Mesenchymal stem cell (in vitro differentiated cells and primary cell): Measurements from ENCODE around the gene PMEPA1.

Experiments used
- DNase-seq: peaks from one replicate; pipeline ENCODE4 v3.0.0-alpha.2; 2013
- H2AFZ ChIP-seq: one replicate; pipeline ENCODE4 v1.6.1; 2013; ENCODE audit warnings: low read depth, mild to moderate bottlenecking, control low read depth, inconsistent platforms, low read length, moderate library complexity
- H2AK5ac ChIP-seq: 2 replicates; pipeline ENCODE4 v1.6.1; 2013; ENCODE audit warnings: low read length, moderate library complexity, mild to moderate bottlenecking, inconsistent platforms; ENCODE audit not compliant: severe bottlenecking
- H2BK120ac ChIP-seq: one replicate; pipeline ENCODE4 v1.6.1; 2013; ENCODE audit warnings: low read depth, mild to moderate bottlenecking, inconsistent platforms, low read length, moderate library complexity
- H2BK12ac ChIP-seq, 2 experiments: one replicate each; pipeline ENCODE4 v1.6.1; 2013; ENCODE audit warnings: inconsistent platforms in 2 of 2, low read length in 2 of 2, mild to moderate bottlenecking in 2 of 2, moderate library complexity in 2 of 2, control low read depth in 1 of 2
- H2BK15ac ChIP-seq: one replicate; pipeline ENCODE4 v1.6.1; 2013; ENCODE audit warnings: mild to moderate bottlenecking, low read depth, inconsistent platforms; ENCODE audit not compliant: poor library complexity, severe bottlenecking
- H2BK5ac ChIP-seq: 2 replicates; pipeline ENCODE4 v1.6.1; 2013; ENCODE audit warnings: low read depth, mild to moderate bottlenecking, low read length, control low read depth, inconsistent platforms; ENCODE audit not compliant: poor library complexity, severe bottlenecking
- H3K14ac ChIP-seq, 2 experiments: one replicate each; pipeline ENCODE4 v1.6.1; 2013; ENCODE audit warnings: inconsistent platforms in 2 of 2, low read length in 2 of 2, control low read depth in 1 of 2, mild to moderate bottlenecking in 1 of 2, moderate library complexity in 1 of 2
- H3K18ac ChIP-seq, 2 experiments: one replicate each; pipeline ENCODE4 v1.6.1; 2013; ENCODE audit warnings: inconsistent platforms in 2 of 2, low read length in 2 of 2, control low read depth in 1 of 2, low read depth in 1 of 2, mild to moderate bottlenecking in 1 of 2
- H3K23ac ChIP-seq, 2 experiments: one replicate each; pipeline ENCODE4 v1.6.1; 2013; ENCODE audit warnings: inconsistent platforms in 2 of 2, low read length in 2 of 2, mild to moderate bottlenecking in 2 of 2, moderate library complexity in 2 of 2, control low read depth in 1 of 2
- H3K27ac ChIP-seq: 2 replicates; pipeline ENCODE4 v1.5.1; 2013; ENCODE audit warnings: mild to moderate bottlenecking, moderate library complexity, low read length, control low read depth, inconsistent platforms; ENCODE audit not compliant: poor library complexity, severe bottlenecking
- H3K27me3 ChIP-seq, 2 experiments: 2 replicates each; pipeline versions ENCODE4 v1.6.1 to v1.7.0; 2013; ENCODE audit warnings: low read length in 2 of 2, mild to moderate bottlenecking in 2 of 2, moderate library complexity in 2 of 2, control low read depth in 1 of 2, inconsistent platforms in 1 of 2; ENCODE audit not compliant: control insufficient read depth in 1 of 2, insufficient read depth in 1 of 2
- H3K36me3 ChIP-seq, 2 experiments: 2 replicates each; pipeline versions ENCODE4 v1.6.1 to v1.7.0; 2013; ENCODE audit warnings: low read length in 2 of 2, control low read depth in 1 of 2, inconsistent platforms in 1 of 2, low read depth in 1 of 2, mild to moderate bottlenecking in 1 of 2; ENCODE audit not compliant: insufficient read depth in 2 of 2, control insufficient read depth in 1 of 2
- H3K4ac ChIP-seq, 2 experiments: one replicate each; pipeline ENCODE4 v1.6.1; 2013; ENCODE audit warnings: inconsistent platforms in 2 of 2, low read length in 2 of 2, mild to moderate bottlenecking in 2 of 2, moderate library complexity in 2 of 2, control low read depth in 1 of 2, low read depth in 1 of 2
- H3K4me1 ChIP-seq: 2 replicates; pipeline ENCODE4 v1.6.1; 2013; ENCODE audit warnings: low read depth, low read length, control low read depth; ENCODE audit not compliant: control insufficient read depth, insufficient read depth
- H3K4me2 ChIP-seq: 2 replicates; pipeline ENCODE4 v1.6.1; 2013; ENCODE audit warnings: low read length, mild to moderate bottlenecking, inconsistent platforms; ENCODE audit not compliant: poor library complexity, severe bottlenecking
- H3K4me3 ChIP-seq, 2 experiments: 2 replicates each; pipeline versions ENCODE4 v1.5.1 to v1.7.0; 2013; ENCODE audit warnings: low read length in 2 of 2, mild to moderate bottlenecking in 2 of 2, control low read depth in 1 of 2, low read depth in 1 of 2; ENCODE audit not compliant: insufficient read depth in 1 of 2
- H3K79me1 ChIP-seq: replicated peaks from 2 replicates; pipeline ENCODE4 v1.6.1; 2013; ENCODE audit warnings: mild to moderate bottlenecking, control low read depth, low read length, inconsistent platforms; ENCODE audit not compliant: poor library complexity, severe bottlenecking
- H3K9ac ChIP-seq: 2 replicates; pipeline ENCODE4 v1.7.0; 2013; ENCODE audit warnings: mild to moderate bottlenecking, low read length, moderate library complexity
- H3K9me3 ChIP-seq: 2 replicates; pipeline ENCODE4 v1.7.0; 2013; ENCODE audit warnings: mild to moderate bottlenecking, low read length; ENCODE audit not compliant: control insufficient read depth
- H4K8ac ChIP-seq: one replicate; pipeline ENCODE4 v1.6.1; 2013; ENCODE audit warnings: inconsistent platforms, mild to moderate bottlenecking, low read length, moderate library complexity
- H4K91ac ChIP-seq: one replicate; pipeline ENCODE4 v1.6.1; 2013; ENCODE audit warnings: mild to moderate bottlenecking, low read length, inconsistent platforms
- WGBS: methylation state at CpG from one replicate; pipeline ENCODE4 v1.1.7; 2013; ENCODE audit warnings: mixed read lengths; 5-methylcytosine and 5-hydroxymethylcytosine counted together

Gene PMEPA1

DNA sequence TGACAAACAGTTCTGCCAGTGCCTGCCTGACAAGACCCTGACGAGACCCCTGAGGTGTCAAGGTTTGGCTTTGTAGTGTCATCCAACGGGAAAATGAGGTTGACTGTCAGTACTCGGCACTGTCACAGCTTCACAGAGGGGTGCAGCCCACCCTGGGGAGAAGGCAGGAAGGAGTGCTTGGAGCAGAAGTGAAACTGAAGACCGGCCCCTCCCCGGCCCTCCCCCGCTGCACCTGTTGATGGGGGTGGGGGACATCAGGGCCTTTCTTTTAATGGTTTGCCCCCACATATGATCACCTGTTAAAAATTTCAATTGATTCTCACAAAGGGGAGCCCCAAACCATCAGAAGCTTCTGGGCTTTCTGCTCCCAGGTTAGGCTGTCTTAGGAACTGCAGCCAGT, 6.8 kb downstream of the PMEPA1 start:
- no peaks in the 10 kb centered on the region for H3K9me3 ChIP-seq
- WGBS: 83% methylated on average over 6 of the region's 6 CpGs

GRCh38 chr20:57702521-57702920, 7.3 kb downstream of the PMEPA1 start:
- Histone ChIP-seq H3K4me3 (no peak overlapping the region), H3K9me3 (no peaks in the 10 kb centered on the region), H3K36me3 (peaks cover 0 to 12% of the 10 kb centered on the region in 2 experiments), H2AFZ (no peak overlapping the region), H2BK5ac (no peak overlapping the region), H3K18ac (no peak overlapping the region), H2AK5ac (no peak overlapping the region), H3K4ac (no peak overlapping the region), H3K27ac (no peak overlapping the region), H2BK15ac (no peak overlapping the region), H3K4me1 (peaks cover 40% of the 10 kb centered on the region), H3K23ac (no peak overlapping the region), H4K91ac (no peak overlapping the region), H2BK120ac (no peak overlapping the region), H3K9ac (no peak overlapping the region), H3K14ac (no peak overlapping the region), H4K8ac (no peak overlapping the region), H3K27me3 (peaks cover 0 to 33% of the 10 kb centered on the region in 2 experiments), H2BK12ac (no peak overlapping the region), H3K79me1 (peaks cover 48% of the 10 kb centered on the region), H3K4me2 (no peak overlapping the region)
- WGBS: 89% methylated on average over 6 of the region's 6 CpGs
- DNase-seq: no peak

More for the DNA sequence above, 6.8 kb downstream of the PMEPA1 start:
- Histone ChIP-seq H2BK12ac (no peak overlapping the region), H3K4me2 (no peak overlapping the region), H2AFZ (no peak overlapping the region), H3K4me3 (no peak overlapping the region), H3K14ac (no peak overlapping the region), H3K36me3 (peaks cover 0 to 12% of the 10 kb centered on the region in 2 experiments), H2BK120ac (no peak overlapping the region), H3K23ac (no peak overlapping the region), H2BK15ac (no peak overlapping the region), H4K91ac (no peak overlapping the region), H3K79me1 (peaks cover 48% of the 10 kb centered on the region), H3K4ac (no peak overlapping the region), H4K8ac (no peak overlapping the region), H3K4me1 (peaks cover 43% of the 10 kb centered on the region), H3K9ac (no peak overlapping the region), H3K27me3 (peaks cover 0 to 33% of the 10 kb centered on the region in 2 experiments), H3K27ac (no peak overlapping the region), H2AK5ac (no peak overlapping the region), H2BK5ac (no peak overlapping the region), H3K18ac (no peak overlapping the region)
- no peak for DNase-seq

GRCh38 chr20:57702091-57702490, 7.7 kb downstream of the PMEPA1 start:
- Histone ChIP-seq H3K36me3 (peaks cover 0 to 12% of the 10 kb centered on the region in 2 experiments), H3K4me3 (no peak overlapping the region), H3K23ac (no peak overlapping the region), H3K27me3 (peaks cover 0 to 33% of the 10 kb centered on the region in 2 experiments), H3K27ac (no peak overlapping the region), H3K4me1 (peaks cover 41% of the 10 kb centered on the region), H4K8ac (no peak overlapping the region), H2AFZ (no peak overlapping the region), H2BK5ac (no peak overlapping the region), H3K9ac (no peak overlapping the region), H3K79me1 (peaks cover 49% of the 10 kb centered on the region), H4K91ac (no peak overlapping the region), H2BK12ac (no peak overlapping the region), H3K9me3 (no peaks in the 10 kb centered on the region), H2BK15ac (no peak overlapping the region), H2AK5ac (no peak overlapping the region), H2BK120ac (no peak overlapping the region), H3K18ac (no peak overlapping the region), H3K4ac (no peak overlapping the region), H3K14ac (no peak overlapping the region), H3K4me2 (no peak overlapping the region)
- 89% methylated on average over 12 of the region's 12 CpGs for whole genome bisulfite sequencing
- DNase-seq: no peak

DNA sequence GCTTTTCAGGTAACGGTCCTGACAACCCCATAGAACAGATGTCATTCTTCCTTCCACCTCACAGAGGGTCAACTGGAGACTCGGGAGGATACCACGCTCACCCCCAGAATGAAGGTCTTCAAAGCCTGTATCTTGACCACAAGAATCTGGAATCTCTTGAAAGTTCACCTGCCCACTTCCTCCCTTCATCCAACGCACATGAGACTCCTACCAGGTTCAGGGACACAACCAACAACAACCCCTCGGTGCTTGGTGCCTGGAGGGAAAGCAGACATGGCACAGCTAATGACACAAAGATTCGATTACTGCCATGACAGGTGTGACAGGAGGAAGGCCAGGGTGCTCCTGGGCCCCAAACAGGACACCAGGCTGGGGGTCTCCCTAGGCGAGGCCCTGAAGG, 8.2 kb downstream of the PMEPA1 start:
- Histone ChIP-seq H2BK120ac (no peak overlapping the region), H2BK15ac (no peak overlapping the region), H3K14ac (no peak overlapping the region), H3K4me3 (no peak overlapping the region), H3K18ac (no peak overlapping the region), H3K79me1 (peaks cover 52% of the 10 kb centered on the region), H4K91ac (no peak overlapping the region), H3K36me3 (peaks cover 0 to 12% of the 10 kb centered on the region in 2 experiments), H3K4me1 (peaks cover 45% of the 10 kb centered on the region), H3K9ac (no peak overlapping the region), H2BK5ac (no peak overlapping the region), H2BK12ac (no peak overlapping the region), H3K4me2 (no peak overlapping the region), H4K8ac (no peak overlapping the region), H2AK5ac (no peak overlapping the region), H3K9me3 (no peaks in the 10 kb centered on the region), H3K23ac (no peak overlapping the region), H3K4ac (no peak overlapping the region), H3K27me3 (peaks cover 0 to 33% of the 10 kb centered on the region in 2 experiments), H3K27ac (no peak overlapping the region), H2AFZ (no peak overlapping the region)
- no peak for DNase-seq
- 89% methylated on average over 7 of the region's 7 CpGs for WGBS
